HG03108 (cell line): ENCODE data around the gene SLC51B.
"Not testable (repeated sequence)": the region's sequence is repeated elsewhere in the genome, so short reads cannot be mapped to it uniquely, and the experiment has no call there.

Experiments used
- ATAC-seq: cut with Tn5 transposase; IDR thresholded peaks from one replicate; pipeline ENCODE4 v1.9.1; 2021; ENCODE audit warnings: moderate library complexity; ENCODE audit not compliant: unreplicated experiment

Gene SLC51B

DNA sequence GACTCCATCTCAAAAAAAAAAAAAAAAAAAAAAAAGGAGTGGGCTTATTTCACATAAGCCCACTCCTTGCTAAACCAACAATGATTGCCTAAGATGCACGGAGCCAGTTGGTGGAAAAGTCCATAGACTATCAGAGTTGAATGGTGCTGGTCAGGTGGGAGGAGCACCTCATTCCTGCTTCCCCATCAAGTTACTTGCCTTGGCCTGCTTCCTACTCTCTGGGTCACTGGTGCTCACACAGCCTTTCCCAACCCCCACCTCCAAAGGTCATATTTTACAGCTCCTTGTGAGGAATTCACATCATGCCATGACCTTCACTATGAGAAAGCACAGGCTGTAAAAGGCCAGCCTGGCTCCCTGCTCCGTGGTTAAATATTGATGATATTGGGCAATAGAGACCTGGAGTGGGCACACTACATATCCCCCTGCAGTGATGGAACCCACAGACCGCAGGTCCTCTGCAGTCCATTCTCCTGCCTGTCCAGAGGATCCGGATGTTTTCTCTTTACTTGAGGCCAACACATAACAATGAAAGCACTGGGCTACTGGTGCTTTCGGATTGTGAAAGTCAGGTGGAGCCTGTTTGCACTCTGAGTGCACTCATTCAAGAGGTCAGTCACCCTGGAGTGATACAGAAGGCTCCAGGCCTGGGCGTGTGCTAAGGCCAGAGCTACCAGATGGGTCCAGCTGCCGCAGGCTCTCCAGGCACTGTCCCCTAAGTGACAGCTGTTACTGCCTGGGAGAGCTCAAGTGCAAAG, at the start of gene SLC51B:
TSS of gene SLC51B (plus strand) at position 664 of the 758 bp plus-strand sequence. CDS start 4,618 bp downstream, outside the sequence.
- no peak for ATAC-seq

DNA sequence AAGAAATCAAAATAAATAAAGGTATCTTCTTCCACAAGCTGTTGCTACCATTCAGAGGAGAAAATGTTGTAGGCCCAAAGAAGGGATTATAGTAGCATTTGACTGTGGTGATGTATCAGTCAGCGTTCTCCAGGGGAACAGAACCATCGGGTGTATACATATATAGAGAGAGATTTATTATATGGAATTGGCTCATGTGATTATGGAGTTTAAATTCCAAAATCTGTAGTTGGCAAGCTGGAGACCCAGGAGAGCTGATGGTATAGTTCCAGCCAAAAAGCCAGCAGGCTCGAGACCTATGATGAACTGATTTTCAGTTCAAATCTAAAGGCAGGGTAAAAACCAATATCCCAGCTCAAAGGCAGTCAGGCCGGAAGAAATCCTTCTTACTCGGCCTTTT, 48.1 kb upstream of the SLC51B start:
- no peak for ATAC-seq

GRCh38 chr15:64997745-64998375, 47.3 kb upstream of the SLC51B start:
- no peak for ATAC-seq

DNA sequence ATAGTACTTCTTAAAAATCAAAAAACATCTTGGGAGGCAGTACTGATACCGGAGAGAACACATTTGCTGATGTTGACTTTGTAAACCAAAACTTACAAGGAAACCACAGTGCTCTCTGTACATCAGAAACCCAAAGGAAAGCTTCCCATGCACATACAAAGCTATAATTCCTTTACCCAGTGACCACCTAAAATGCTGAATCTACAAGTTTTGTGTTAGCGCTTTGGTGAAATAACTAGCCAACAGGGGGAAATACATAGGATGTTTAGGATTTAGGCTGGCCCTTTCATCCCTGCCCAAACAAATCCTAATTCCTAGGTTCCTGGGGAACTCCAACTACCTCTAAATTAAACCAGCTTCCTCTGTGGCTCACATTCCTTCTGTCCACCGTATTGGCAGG, 40.2 kb upstream of the SLC51B start:
- ATAC-seq = no peak

- no peak for ATAC-seq
Measured at GRCh38 chr15:65006876-65007275, 38.3 kb upstream of the SLC51B start.

DNA sequence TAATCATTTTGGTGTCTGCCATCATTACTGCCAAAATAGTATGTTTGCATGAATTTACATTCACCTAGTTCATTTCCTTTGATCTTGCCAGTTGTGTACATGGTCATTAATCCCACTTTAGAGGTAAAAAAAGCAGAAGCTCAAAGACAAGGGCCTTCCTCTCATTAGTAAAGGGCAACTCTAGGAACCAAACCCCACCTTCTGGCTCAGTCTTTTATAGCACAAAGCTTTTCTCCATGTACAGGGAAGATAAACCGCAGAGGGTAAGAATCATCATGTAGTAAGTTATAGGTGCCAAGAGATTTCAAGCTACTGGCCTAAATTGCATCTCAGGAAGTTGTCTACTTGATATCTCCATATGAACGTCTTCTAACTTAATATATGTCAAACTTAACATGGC, 36.2 kb upstream of the SLC51B start:
- ATAC-seq = no peak

- not testable (repeated sequence) for ATAC-seq
Measured at GRCh38 chr15:65011198-65011597, 34.0 kb upstream of the SLC51B start.

- ATAC-seq = no peak
Measured at GRCh38 chr15:65020419-65020818, 24.8 kb upstream of the SLC51B start.

GRCh38 chr15:65021488-65021887, 23.7 kb upstream of the SLC51B start:
- ATAC-seq = no peak

GRCh38 chr15:65026756-65027155, 18.4 kb upstream of the SLC51B start:
- no peak for ATAC-seq

GRCh38 chr15:65027593-65027992, 17.6 kb upstream of the SLC51B start:
- no peak for ATAC-seq

DNA sequence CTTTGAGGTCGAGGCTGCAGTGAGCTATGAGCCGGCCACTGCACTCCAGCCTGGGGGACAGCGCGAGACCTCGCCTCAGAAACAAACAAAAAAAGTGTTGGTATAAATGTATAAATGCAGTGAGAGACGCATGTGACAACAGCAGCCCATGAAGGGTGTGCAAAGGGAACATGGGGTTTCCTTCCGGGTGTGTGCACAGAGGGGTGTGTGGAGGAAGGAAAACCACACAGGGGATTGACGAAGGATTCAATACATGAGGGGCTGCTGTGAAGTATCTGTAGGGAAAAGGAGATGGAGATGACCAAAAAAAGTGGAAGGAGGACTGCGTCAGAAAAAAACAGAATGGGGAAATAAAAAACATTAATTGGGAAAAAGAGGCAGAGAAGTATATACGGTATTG, 16.8 kb upstream of the SLC51B start:
- ATAC-seq = no peak

DNA sequence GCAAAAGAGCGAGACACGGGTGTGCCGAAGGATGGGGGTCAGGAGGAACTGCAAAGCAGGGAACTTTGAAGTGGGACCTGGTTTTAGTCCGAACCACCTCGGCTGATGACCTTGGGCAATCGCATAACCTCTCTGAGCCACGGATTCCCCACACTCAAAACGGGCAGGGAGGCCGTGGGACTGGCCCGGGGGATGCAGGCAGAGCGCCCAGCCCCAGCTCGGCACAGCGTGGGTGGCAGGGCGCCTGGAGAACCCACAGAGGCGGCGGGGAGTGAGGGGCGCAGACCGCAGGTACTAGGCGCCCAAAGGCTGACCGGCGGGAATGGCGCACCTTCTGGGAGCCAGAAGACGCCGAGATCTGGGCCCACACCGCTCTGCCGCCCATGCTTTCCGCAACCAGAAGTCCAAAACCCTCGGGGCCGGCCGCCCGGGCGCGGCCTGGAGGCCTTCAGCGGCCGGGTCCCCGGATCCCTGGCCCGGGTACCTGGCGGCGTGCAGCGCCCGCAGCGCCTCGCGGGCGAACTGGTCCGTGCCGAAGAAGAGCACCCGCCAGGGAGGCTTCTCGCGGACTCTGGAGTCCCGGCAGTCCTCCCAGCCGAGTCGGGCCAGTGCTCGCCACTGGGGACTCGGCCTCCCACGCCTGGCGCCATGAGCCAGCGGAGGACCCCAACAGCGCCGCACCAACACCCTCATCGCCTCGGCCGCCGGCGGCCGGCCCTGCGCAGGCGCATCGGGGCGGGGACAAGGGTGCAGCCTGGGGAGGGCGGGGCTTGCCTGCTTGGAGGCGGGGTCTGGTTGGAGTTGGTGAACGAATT, 16.1 kb upstream of the SLC51B start, which contains the start of gene MTFMT:
TSS of gene MTFMT (minus strand) at position 719 of the 815 bp plus-strand sequence. CDS start at position 693, 26 bp downstream.
- peak; percentile 65 for ATAC-seq

- no peak for ATAC-seq
Measured at GRCh38 chr15:65029736-65030208, 15.4 kb upstream of the SLC51B start.

- ATAC-seq = no peak
Measured at GRCh38 chr15:65032801-65033537, 12.2 kb upstream of the SLC51B start.

- ATAC-seq = no peak
Measured at GRCh38 chr15:65033659-65034269, 11.4 kb upstream of the SLC51B start.

- no peak for ATAC-seq
Measured at GRCh38 chr15:65034719-65035118, 10.5 kb upstream of the SLC51B start.

DNA sequence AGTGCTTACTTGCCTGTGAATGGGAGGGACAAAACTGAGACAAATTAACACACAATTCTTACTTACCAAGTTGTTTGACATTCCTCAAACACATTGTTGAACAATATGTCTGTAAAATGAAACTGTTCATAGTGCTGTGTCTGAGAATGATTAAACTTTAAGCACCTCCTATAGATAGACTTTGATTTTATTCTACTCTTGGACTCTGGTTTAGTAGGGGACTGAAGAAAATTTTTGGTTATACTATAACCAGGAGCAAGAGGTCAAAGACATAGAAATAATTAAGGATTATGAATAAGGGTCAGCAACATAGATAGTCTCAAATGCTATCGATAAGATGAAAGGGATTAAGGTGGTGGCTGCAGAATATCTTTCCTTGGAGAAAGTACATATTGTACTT, 7.9 kb upstream of the SLC51B start:
- ATAC-seq = no peak

DNA sequence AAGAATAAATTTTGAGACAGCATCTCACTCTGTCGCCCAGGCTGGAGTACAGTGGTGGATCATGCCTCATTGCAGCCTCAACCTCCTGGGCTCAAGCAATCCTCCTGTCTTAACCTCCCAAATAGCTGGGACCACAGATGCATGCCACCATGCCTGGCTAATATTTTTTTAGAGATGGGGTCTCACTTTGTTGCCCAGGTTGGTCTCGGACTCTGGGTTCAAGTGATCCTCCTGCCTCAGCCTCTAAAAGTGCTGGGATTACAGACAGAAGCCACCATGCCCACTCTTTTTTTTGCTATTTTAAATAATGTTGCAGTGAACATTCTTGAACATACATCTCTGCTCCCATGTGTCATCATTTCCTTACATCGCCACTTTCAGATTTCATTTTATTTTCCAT, 6.8 kb upstream of the SLC51B start:
- no peak for ATAC-seq

DNA sequence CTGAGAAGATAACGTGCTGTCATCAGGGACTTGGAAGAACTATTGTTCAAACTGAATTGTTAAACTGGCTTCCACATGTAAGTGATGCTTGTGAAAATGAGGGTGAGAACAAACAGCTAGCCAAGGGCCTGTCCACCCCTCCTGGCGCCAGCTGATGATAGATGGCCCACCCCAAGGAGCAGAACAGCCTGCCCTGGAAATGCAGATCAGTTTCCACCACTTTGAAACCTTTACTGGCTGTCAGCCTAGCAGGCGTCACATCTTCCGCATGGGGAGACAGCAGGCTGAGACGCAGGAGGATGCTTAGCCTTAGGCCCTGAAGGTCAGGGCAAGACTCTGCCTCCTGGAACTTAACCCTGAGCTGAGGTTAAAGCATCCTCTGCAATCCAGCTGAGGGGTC, 6.4 kb upstream of the SLC51B start:
- ATAC-seq = no peak
